ENCODE results near the gene WDR70. TPM values are rescaled to one million over a fixed set of nuclear protein-coding genes. Genes with fewer than 3 reads are reported as not detected.
"Not testable (repeated sequence)": the region's sequence is repeated elsewhere in the genome, so short reads cannot be mapped to it uniquely, and the experiment has no call there.

Gene WDR70
- total RNA-seq, 4 donors from 2014 or later: 24.7 to 200 (median 29.9) TPM

- Histone ChIP-seq H3K27ac (no peak overlapping the region), H3K4me1 (no peaks in the 10 kb centered on the region), H3K4me3 (no peak overlapping the region), H3K27me3 (no peaks in the 10 kb centered on the region), H3K36me3 (peaks cover 0 to 11% (median 0%) of the 10 kb centered on the region in 4 donors), H3K9me3 (no peaks in the 10 kb centered on the region)
- no peak for DNase-seq
- in situ Hi-C loops (cut with MboI; ENCODE audit: low pct_ligation_motif_present in 1 of 4, low pct_unique_long_range_greater_than_20kb in 1 of 4, low sequenced_read_pairs in 3 of 4) (no loop called here), intact Hi-C loops (cut with DNase I; ENCODE audit: low total_unique reads) (no loop called here)
- TF ChIP-seq CTCF (IDR thresholded peaks at IDR 0.05) (no peak), POLR2A (IDR thresholded peaks at IDR 0.05) (no peak), POLR2AphosphoS5 (IDR thresholded peaks at IDR 0.05) (no peak), EP300 (IDR thresholded peaks at IDR 0.05; ENCODE audit: low read depth) (no peak)
- WGBS, 2 donors (ENCODE audit: low coverage in 1 of 2): 97 to 100% methylated on average over 2 of the region's 2 CpGs
These were observed 58.6 kb downstream of the WDR70 start for GRCh38 chr5:37437711-37438110.

DNA sequence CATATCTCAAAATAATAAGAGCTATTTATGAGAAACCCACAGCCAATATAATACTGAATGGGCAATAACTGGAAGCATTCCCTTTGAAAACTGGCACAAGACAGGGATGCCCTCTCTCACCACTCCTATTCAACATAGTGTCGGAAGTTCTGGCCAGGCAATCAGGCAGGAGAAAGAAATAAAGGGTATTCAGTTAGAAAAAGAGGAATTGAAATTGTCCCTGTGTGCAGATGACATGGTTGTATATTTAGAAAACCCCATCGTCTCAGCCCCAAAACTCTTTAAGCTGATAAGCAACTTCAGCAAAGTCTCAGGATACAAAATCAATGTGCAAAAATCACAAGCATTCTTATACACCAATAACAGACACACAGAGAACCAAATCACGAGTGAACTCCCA lies 66.7 kb downstream of the WDR70 start:
- H3K4me3 ChIP-seq; H3K36me3 ChIP-seq; H3K4me1 ChIP-seq; DNase-seq; in situ Hi-C loops (cut with MboI; ENCODE audit: low pct_ligation_motif_present in 1 of 4, low pct_unique_long_range_greater_than_20kb in 1 of 4, low sequenced_read_pairs in 3 of 4); intact Hi-C loops (cut with DNase I; ENCODE audit: low total_unique reads); H3K27me3 ChIP-seq; H3K9me3 ChIP-seq; H3K27ac ChIP-seq: not testable (repeated sequence)
- WGBS, 2 donors (ENCODE audit: low coverage in 1 of 2): 84 to 91% methylated on average over 1 to 3 of the region's 3 CpGs

- no peak overlapping the region for H3K4me3 ChIP-seq
- H3K9me3 ChIP-seq: no peaks in the 10 kb centered on the region
- DNase-seq: no peak
- intact Hi-C loops (cut with DNase I; ENCODE audit: low total_unique reads) (no loop called here), in situ Hi-C loops (cut with MboI; ENCODE audit: low pct_ligation_motif_present in 1 of 4, low pct_unique_long_range_greater_than_20kb in 1 of 4, low sequenced_read_pairs in 3 of 4) (no loop called here)
- peaks cover 0 to 8% (median 3%) of the 10 kb centered on the region in 4 donors for H3K36me3 ChIP-seq
- no peaks in the 10 kb centered on the region for H3K27me3 ChIP-seq
- no peak overlapping the region for H3K27ac ChIP-seq
- WGBS, 2 donors (ENCODE audit: low coverage in 1 of 2): 88 to 94% methylated on average over 3 to 6 of the region's 6 CpGs
- no peak for TF ChIP-seq CTCF (IDR thresholded peaks at IDR 0.05)
- no peak for TF ChIP-seq POLR2A (IDR thresholded peaks at IDR 0.05)
- TF ChIP-seq POLR2AphosphoS5 (IDR thresholded peaks at IDR 0.05): no peak
- no peak for TF ChIP-seq EP300 (IDR thresholded peaks at IDR 0.05; ENCODE audit: low read depth)
- no peaks in the 10 kb centered on the region for H3K4me1 ChIP-seq
These were observed 69.8 kb downstream of the WDR70 start for GRCh38 chr5:37448941-37449340.

GRCh38 chr5:37451991-37452390 lies 72.9 kb downstream of the WDR70 start:
- H3K9me3 ChIP-seq; H3K27me3 ChIP-seq; DNase-seq; H3K4me3 ChIP-seq; H3K27ac ChIP-seq; in situ Hi-C loops (cut with MboI; ENCODE audit: low pct_ligation_motif_present in 1 of 4, low pct_unique_long_range_greater_than_20kb in 1 of 4, low sequenced_read_pairs in 3 of 4); H3K4me1 ChIP-seq; intact Hi-C loops (cut with DNase I; ENCODE audit: low total_unique reads); H3K36me3 ChIP-seq: not testable (repeated sequence)
- WGBS, 2 donors (ENCODE audit: low coverage in 1 of 2): 97 to 100% methylated on average over 1 to 3 of the region's 3 CpGs

DNA sequence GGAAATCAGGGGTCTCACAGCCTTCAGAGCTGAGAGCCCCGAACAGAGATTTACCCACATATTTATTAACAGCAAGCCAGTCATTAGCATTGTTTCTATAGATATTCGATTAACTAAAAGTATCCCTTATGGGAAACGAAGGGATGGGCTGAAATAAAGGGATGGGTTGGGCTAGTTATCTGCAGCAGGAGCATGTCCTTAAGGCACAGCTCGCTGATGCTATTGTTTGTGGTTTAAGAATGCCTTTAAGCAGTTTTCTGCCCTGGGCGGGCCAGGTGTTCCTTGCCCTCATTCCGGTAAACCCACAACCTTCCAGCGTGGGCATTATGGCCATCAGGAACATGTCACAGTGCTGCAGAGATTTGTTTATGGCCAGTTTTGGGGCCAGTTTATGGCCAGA lies 74.1 kb downstream of the WDR70 start:
- H3K36me3 ChIP-seq; in situ Hi-C loops (cut with MboI; ENCODE audit: low pct_ligation_motif_present in 1 of 4, low pct_unique_long_range_greater_than_20kb in 1 of 4, low sequenced_read_pairs in 3 of 4); H3K4me1 ChIP-seq; H3K27me3 ChIP-seq; H3K4me3 ChIP-seq; intact Hi-C loops (cut with DNase I; ENCODE audit: low total_unique reads); DNase-seq; H3K9me3 ChIP-seq; H3K27ac ChIP-seq: not testable (repeated sequence)
- 94 to 95% methylated on average over 6 to 7 of the region's 7 CpGs for WGBS, 2 donors (ENCODE audit: low coverage in 1 of 2)

- 64 to 88% methylated on average over 1 of the region's 1 CpG for WGBS, 2 donors (ENCODE audit: low coverage in 1 of 2)
These were observed 75.4 kb downstream of the WDR70 start for GRCh38 chr5:37454402-37455055.

DNA sequence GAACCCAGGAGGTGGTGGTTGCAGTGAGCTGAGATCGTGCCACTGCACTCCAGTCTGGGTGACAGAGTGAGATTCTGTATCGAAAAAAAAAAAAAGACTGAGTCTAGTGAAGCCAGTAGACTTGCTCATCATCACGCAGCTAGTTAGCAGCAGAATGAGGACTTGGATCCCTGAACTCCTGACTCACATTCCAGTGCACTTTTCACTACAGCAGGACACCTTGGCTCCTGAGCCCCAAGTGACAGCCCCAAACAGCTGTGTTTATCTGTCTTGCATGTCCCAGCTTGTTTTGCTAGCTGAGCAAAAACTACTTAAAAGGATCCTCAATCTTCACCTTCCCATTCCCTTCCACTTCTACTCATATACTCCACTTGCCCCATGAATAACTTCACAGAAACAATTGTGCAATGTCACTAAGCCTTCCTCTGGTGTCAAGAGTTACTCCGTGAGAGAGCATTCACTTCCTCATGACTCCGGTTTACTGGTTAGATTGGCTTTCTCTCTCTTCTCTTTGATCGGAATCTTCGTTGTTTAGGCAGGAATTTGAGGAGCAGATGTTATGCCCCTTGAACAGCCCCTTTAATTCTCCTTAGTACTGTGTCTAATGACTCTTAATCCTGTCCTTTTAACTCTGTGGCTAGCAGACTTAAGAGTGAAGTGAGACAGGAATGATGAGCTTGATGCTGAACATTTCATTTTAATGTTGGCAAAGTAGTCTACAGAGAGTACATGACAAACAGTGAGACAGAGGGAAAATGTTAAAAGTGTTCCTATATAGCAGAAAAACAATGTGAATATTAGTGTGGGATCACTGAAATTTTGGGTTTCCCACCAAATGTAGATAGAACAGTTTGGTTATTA lies 84.3 kb downstream of the WDR70 start:
- H3K4me1 ChIP-seq; DNase-seq; in situ Hi-C loops (cut with MboI; ENCODE audit: low pct_ligation_motif_present in 1 of 4, low pct_unique_long_range_greater_than_20kb in 1 of 4, low sequenced_read_pairs in 3 of 4); H3K36me3 ChIP-seq; intact Hi-C loops (cut with DNase I; ENCODE audit: low total_unique reads); H3K4me3 ChIP-seq; H3K27ac ChIP-seq; H3K9me3 ChIP-seq; H3K27me3 ChIP-seq: not testable (repeated sequence)
- WGBS, 2 donors (ENCODE audit: low coverage in 1 of 2): 85 to 86% methylated on average over 6 to 7 of the region's 7 CpGs

More at GRCh38 chr5:37454402-37455055, 75.4 kb downstream of the WDR70 start:
- intact Hi-C loops (cut with DNase I; ENCODE audit: low total_unique reads); H3K4me3 ChIP-seq; H3K4me1 ChIP-seq; H3K9me3 ChIP-seq; DNase-seq; H3K27me3 ChIP-seq; H3K27ac ChIP-seq; in situ Hi-C loops (cut with MboI; ENCODE audit: low pct_ligation_motif_present in 1 of 4, low pct_unique_long_range_greater_than_20kb in 1 of 4, low sequenced_read_pairs in 3 of 4); H3K36me3 ChIP-seq: not testable (repeated sequence)

- DNase-seq; intact Hi-C loops (cut with DNase I; ENCODE audit: low total_unique reads); H3K4me3 ChIP-seq; H3K27ac ChIP-seq; H3K36me3 ChIP-seq; H3K4me1 ChIP-seq; in situ Hi-C loops (cut with MboI; ENCODE audit: low pct_ligation_motif_present in 1 of 4, low pct_unique_long_range_greater_than_20kb in 1 of 4, low sequenced_read_pairs in 3 of 4); H3K27me3 ChIP-seq; H3K9me3 ChIP-seq: not testable (repeated sequence)
- 78 to 81% methylated on average over 2 of the region's 2 CpGs for WGBS, 2 donors (ENCODE audit: low coverage in 1 of 2)
These were observed 85.5 kb downstream of the WDR70 start for GRCh38 chr5:37464581-37464980.

Measured in transverse colon (tissue), 4 donors.